LHCN-M2 (cell line): ENCODE measurements around the gene CRACR2A. TPM values are rescaled to one million over a fixed set of nuclear protein-coding genes. Genes with fewer than 3 reads are reported as not detected.

Experiments used
- DNase-seq: peaks from one replicate; pipeline ENCODE4 v3.0.0-alpha.2; 2012; ENCODE audit warnings: low read depth
- total RNA-seq: library from RNA; depleted of rRNA; stranded (reverse); fragments of >200 nt; gene quantifications from 2 replicates; pipeline ENCODE4 v1.2.3, GENCODE V29; 2014

CRACR2A gene
- total RNA-seq, 1 experiment from 2014 or later, result 7.0 TPM

- peak; percentile 42 for DNase-seq
Observed at GRCh38 chr12:3752096-3752709, 706 bp downstream of the CRACR2A start.

GRCh38 chr12:3751151-3752095 lies 1.5 kb downstream of the CRACR2A start:
- no peak for DNase-seq

GRCh38 chr12:3750616-3751015 lies 2.3 kb downstream of the CRACR2A start:
- no peak for DNase-seq

GRCh38 chr12:3748620-3749019 lies 4.3 kb downstream of the CRACR2A start:
- no peak for DNase-seq

GRCh38 chr12:3747976-3748619 lies 4.8 kb downstream of the CRACR2A start:
- DNase-seq, result no peak

GRCh38 chr12:3747543-3747942 lies 5.4 kb downstream of the CRACR2A start:
- no peak for DNase-seq

GRCh38 chr12:3746758-3747157 lies 6.2 kb downstream of the CRACR2A start:
- DNase-seq, result no peak

- no peak for DNase-seq
Observed at GRCh38 chr12:3745152-3745551, 7.8 kb downstream of the CRACR2A start.

- DNase-seq, result peak; percentile 9
Observed at GRCh38 chr12:3744229-3744901, 8.5 kb downstream of the CRACR2A start.

GRCh38 chr12:3743803-3744202 lies 9.1 kb downstream of the CRACR2A start:
- DNase-seq, result peak; percentile 34

GRCh38 chr12:3741882-3742672 lies 10.8 kb downstream of the CRACR2A start:
- DNase-seq, result no peak

- no peak for DNase-seq
Observed at GRCh38 chr12:3740480-3741231, 12.3 kb downstream of the CRACR2A start.

- DNase-seq, result no peak
Observed at GRCh38 chr12:3735432-3735831, 17.5 kb downstream of the CRACR2A start.

GRCh38 chr12:3732901-3733300 lies 20.0 kb downstream of the CRACR2A start:
- no peak for DNase-seq

- DNase-seq, result no peak
Observed at GRCh38 chr12:3730111-3730510, 22.8 kb downstream of the CRACR2A start.

GRCh38 chr12:3728686-3729085 lies 24.2 kb downstream of the CRACR2A start:
- peak; percentile 42 for DNase-seq

GRCh38 chr12:3727877-3728632 lies 24.9 kb downstream of the CRACR2A start:
- peak; percentile 97 for DNase-seq

GRCh38 chr12:3727354-3727753 lies 25.6 kb downstream of the CRACR2A start:
- no peak for DNase-seq

GRCh38 chr12:3726456-3726855 lies 26.5 kb downstream of the CRACR2A start:
- no peak for DNase-seq
